Neural progenitor cell (in vitro differentiated cells): ENCODE measurements around the gene SDK1.

Experiments used
- CTCF ChIP-seq: fragments of 200-600 bp; sonication (generic); IDR thresholded peaks from 2 replicates; pipeline ENCODE4 v1.5.1; 2017; ENCODE audit warnings: antibody characterized with exemption, mild to moderate bottlenecking
- EZH2 ChIP-seq: fragments of 200-600 bp; sonication (generic); IDR thresholded peaks from 2 replicates; pipeline ENCODE4 v1.6.1; 2017; ENCODE audit warnings: antibody characterized with exemption, mild to moderate bottlenecking, moderate library complexity
- EZH2phosphoT487 ChIP-seq: fragments of 200-600 bp; sonication (generic); IDR thresholded peaks from 2 replicates; pipeline ENCODE4 v1.6.1; 2017; ENCODE audit warnings: antibody characterized with exemption

GRCh38 chr7:4022265-4022664 lies 721.2 kb downstream of the SDK1 start:
- no peak for TF ChIP-seq EZH2phosphoT487
- TF ChIP-seq CTCF: no peak
- TF ChIP-seq EZH2: no peak
